HepG2 (cell line): ENCODE measurements around the gene JUND. TPM values are rescaled to one million over a fixed set of nuclear protein-coding genes. Genes with fewer than 3 reads are reported as not detected.

Source experiments
- AKAP8 ChIP-seq: sonication (generic); formaldehyde crosslinking; IDR thresholded peaks from 2 replicates; pipeline ENCODE4 v1.5.1; 2020; ENCODE audit warnings: mild to moderate bottlenecking, missing genetic modification reagents
- ASH2L ChIP-seq: fragments of 300-600, 200-600 bp; sonication (generic); IDR thresholded peaks from 2 replicates; pipeline ENCODE4 v1.7.0; 2017; ENCODE audit warnings: low read depth, mild to moderate bottlenecking, moderate library complexity, mixed read lengths, low read length; ENCODE audit not compliant: insufficient read length
- CAMTA2 ChIP-seq: sonication (generic); formaldehyde crosslinking; IDR thresholded peaks from 2 replicates; pipeline ENCODE4 v1.4.0; 2020; ENCODE audit warnings: mild to moderate bottlenecking, missing genetic modification reagents, borderline replicate concordance
- FOSL1 ChIP-seq: sonication (generic); formaldehyde crosslinking; IDR thresholded peaks from 2 replicates; pipeline ENCODE4 v1.9.0; 2021; ENCODE audit warnings: missing genetic modification reagents, borderline replicate concordance
- FOXO4 ChIP-seq: sonication (generic); formaldehyde crosslinking; conservative IDR thresholded peaks from 2 replicates; pipeline ENCODE4 v1.8.1; 2023; ENCODE audit warnings: missing genetic modification reagents
- GATAD1 ChIP-seq: IDR thresholded peaks from 2 replicates; pipeline ENCODE4 v1.6.1; 2016; ENCODE audit warnings: missing genetic modification reagents, missing compliant biosample characterization
- KLF6 ChIP-seq: IDR thresholded peaks from 2 replicates; pipeline ENCODE4 v1.8.0; 2016; ENCODE audit warnings: missing biosample characterization, missing genetic modification reagents
- PCBP1 ChIP-seq: fragments of 200-400 bp; formaldehyde crosslinking; IDR thresholded peaks from 2 replicates; pipeline ENCODE4 v1.6.1; 2017; ENCODE audit warnings: mild to moderate bottlenecking, low read depth, low read length, borderline replicate concordance
- PHF5A ChIP-seq: IDR thresholded peaks from one replicate; pipeline ENCODE4 v1.6.1; 2018; ENCODE audit warnings: low read depth, missing genetic modification reagents; ENCODE audit not compliant: unreplicated experiment
- SCMH1 ChIP-seq: sonication (generic); formaldehyde crosslinking; IDR thresholded peaks from 2 replicates; pipeline ENCODE4 v1.9.0; 2021; ENCODE audit warnings: missing genetic modification reagents, mild to moderate bottlenecking, borderline replicate concordance
- TBX3 ChIP-seq: fragments of 450-650 bp; IDR thresholded peaks from 2 replicates; pipeline ENCODE4 v1.6.1; 2017; ENCODE audit warnings: antibody characterized with exemption, mild to moderate bottlenecking, inconsistent platforms, borderline replicate concordance
- ZBTB3 ChIP-seq: sonication (generic); formaldehyde crosslinking; IDR thresholded peaks from 2 replicates; pipeline ENCODE4 v1.4.0; 2020; ENCODE audit warnings: low read depth, mild to moderate bottlenecking, moderate library complexity, missing genetic modification reagents, borderline replicate concordance
- ZNF260 ChIP-seq: sonication (generic); formaldehyde crosslinking; IDR thresholded peaks from 2 replicates; pipeline ENCODE4 v1.4.0; 2020; ENCODE audit warnings: missing genetic modification reagents, low read depth, mild to moderate bottlenecking, borderline replicate concordance
- ZNF446 ChIP-seq: sonication (generic); formaldehyde crosslinking; IDR thresholded peaks from 2 replicates; pipeline ENCODE4 v1.5.0; 2020; ENCODE audit warnings: mild to moderate bottlenecking, missing genetic modification reagents
- ZNF768 ChIP-seq: sonication (generic); formaldehyde crosslinking; IDR thresholded peaks from 2 replicates; pipeline ENCODE4 v1.4.0; 2020; ENCODE audit warnings: missing genetic modification reagents
- ZNF83 ChIP-seq: sonication (generic); formaldehyde crosslinking; IDR thresholded peaks from 2 replicates; pipeline ENCODE4 v1.4.0; 2020; ENCODE audit warnings: missing genetic modification reagents, mild to moderate bottlenecking, borderline replicate concordance
- polyA plus RNA-seq, 8 experiments: library from polyadenylated mRNA; depleted of rRNA in 3 of 8; stranded (reverse) in 7 of 8; unstranded in 1 of 8; fragments of >200 nt; fragmentation: Illumina TruSeq in 4 of 8; extraction: Trizol in 4 of 8; gene quantifications; 2 replicates each; pipeline versions ENCODE4 v1.2.1 to v1.2.3, GENCODE V29; 2011 to 2016; ENCODE audit warnings: low read depth in 4 of 8, missing spikeins in 1 of 8, mixed read lengths in 1 of 8; ENCODE audit not compliant: insufficient read depth in 1 of 8
- total RNA-seq, 5 experiments: library from RNA; depleted of rRNA; stranded (reverse); fragments of >200 nt; fragmentation: Illumina TruSeq; extraction: Trizol; gene quantifications; 2 replicates each; pipeline ENCODE4 v1.2.3, GENCODE V29; 2016; ENCODE audit warnings: low read depth in 1 of 5
- TF ChIP-seq, protein P1 (sequence below): IDR thresholded peaks from 2 replicates; pipeline ENCODE4 v1.6.1; 2012; ENCODE audit warnings: low read depth, low read length, improper control_type of control experiment
- TF ChIP-seq, protein P2 (sequence below): sonication (generic); formaldehyde crosslinking; IDR thresholded peaks from 2 replicates; pipeline ENCODE4 v1.5.0; 2020; ENCODE audit warnings: missing genetic modification reagents, mild to moderate bottlenecking, borderline replicate concordance
- TF ChIP-seq, protein P3 (sequence below): IDR thresholded peaks from 2 replicates; pipeline ENCODE4 v1.6.1; 2016; ENCODE audit warnings: low read depth, borderline replicate concordance

The JUND gene
- total and polyA plus RNA-seq, 2 of the 13 experiments (the other 11 are each of a cell fraction or from before 2014, with no cell fraction given) = 41.2 to 59.8 TPM

GRCh38 chr19:18279516-18280246 lies 1.7 kb downstream of the JUND start (continued):
- TF ChIP-seq ZNF83 (no peak), KLF6 (CRISPR knock-in tag) (no peak; the same call in 1 of the 2 replicates), PHF5A (CRISPR knock-in tag) (peak; percentile 45), SCMH1 (CRISPR knock-in tag) (no peak), PCBP1 (peak; percentile 68; the same call in 1 of the 2 replicates), ZBTB3 (CRISPR knock-in tag) (no peak), ZNF260 (CRISPR knock-in tag) (no peak), AKAP8 (peak; percentile 83; the same call in 1 of the 2 replicates), ZNF446 (CRISPR knock-in tag) (no peak), FOSL1 (CRISPR knock-in tag) (no peak), CAMTA2 (no peak), GATAD1 (peak; percentile 75), ZNF768 (no peak), FOXO4 (CRISPR knock-in tag) (no peak), TBX3 (no peak), ASH2L (peak; percentile 37)
- TF ChIP-seq, protein P1, sequence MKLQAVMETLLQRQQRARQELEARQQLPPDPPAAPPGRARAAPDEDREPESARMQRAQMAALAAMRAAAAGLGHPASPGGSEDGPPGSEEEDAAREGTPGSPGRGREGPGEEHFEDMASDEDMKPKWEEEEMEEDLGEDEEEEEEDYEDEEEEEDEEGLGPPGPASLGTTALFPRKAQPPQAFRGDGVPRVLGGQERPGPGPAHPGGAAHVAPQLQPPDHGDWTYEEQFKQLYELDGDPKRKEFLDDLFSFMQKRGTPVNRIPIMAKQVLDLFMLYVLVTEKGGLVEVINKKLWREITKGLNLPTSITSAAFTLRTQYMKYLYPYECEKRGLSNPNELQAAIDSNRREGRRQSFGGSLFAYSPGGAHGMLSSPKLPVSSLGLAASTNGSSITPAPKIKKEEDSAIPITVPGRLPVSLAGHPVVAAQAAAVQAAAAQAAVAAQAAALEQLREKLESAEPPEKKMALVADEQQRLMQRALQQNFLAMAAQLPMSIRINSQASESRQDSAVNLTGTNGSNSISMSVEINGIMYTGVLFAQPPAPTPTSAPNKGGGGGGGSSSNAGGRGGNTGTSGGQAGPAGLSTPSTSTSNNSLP = no peak
- TF ChIP-seq, protein P2, sequence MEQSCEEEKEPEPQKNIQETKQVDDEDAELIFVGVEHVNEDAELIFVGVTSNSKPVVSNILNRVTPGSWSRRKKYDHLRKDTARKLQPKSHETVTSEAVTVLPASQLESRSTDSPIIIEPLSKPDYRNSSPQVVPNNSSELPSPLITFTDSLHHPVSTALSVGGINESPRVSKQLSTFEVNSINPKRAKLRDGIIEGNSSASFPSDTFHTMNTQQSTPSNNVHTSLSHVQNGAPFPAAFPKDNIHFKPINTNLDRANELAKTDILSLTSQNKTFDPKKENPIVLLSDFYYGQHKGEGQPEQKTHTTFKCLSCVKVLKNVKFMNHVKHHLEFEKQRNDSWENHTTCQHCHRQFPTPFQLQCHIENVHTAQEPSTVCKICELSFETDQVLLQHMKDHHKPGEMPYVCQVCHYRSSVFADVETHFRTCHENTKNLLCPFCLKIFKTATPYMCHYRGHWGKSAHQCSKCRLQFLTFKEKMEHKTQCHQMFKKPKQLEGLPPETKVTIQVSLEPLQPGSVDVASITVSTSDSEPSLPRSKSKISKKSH (CRISPR knock-in tag) = no peak
- TF ChIP-seq, protein P3, sequence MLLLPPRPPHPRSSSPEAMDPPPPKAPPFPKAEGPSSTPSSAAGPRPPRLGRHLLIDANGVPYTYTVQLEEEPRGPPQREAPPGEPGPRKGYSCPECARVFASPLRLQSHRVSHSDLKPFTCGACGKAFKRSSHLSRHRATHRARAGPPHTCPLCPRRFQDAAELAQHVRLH (CRISPR knock-in tag) = no peak
